ENCODE results near the gene PTPRB.

The PTPRB gene

DNA sequence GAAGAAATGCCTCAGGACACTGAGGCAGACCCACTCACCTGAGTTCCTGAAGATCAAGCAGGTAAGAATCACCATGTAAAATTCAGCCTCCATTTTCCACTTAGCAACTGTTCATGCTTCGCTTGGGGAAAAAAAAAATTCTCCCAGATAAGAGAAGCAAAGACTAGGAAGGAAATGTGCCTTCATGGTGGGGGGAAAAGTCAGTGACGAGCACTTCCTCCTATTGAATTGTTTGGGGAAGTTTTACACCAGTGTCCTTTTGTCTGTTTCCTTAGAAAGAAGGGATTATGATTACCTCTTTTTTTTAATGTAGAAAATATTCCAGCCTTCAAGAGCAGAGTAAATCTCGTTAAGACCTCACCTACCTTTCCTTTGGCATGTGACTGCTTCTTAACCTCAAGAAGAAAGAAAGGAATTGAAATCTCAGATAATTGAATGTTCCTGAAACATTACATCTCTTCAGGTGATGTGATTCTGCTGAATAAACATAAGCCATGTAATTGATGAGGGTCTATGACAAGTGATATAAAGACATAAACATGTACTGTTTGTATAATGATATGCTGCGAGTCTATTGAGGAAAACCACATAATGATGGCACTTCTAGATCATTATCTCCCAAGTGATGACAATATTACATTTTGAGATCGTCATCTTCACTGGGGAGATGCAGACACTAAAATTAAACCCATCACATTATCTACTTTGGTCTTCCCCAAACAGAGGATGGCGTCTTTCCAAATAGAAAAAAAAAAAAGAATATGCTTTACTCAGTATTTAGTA lies at the start of gene PTPRB:
TSS of gene PTPRB (minus strand) at position 127 of the 783 bp plus-strand sequence. CDS start at position 93, 34 bp downstream.
- DNase-seq (ENCODE audit: low spot score) = no peak

DNA sequence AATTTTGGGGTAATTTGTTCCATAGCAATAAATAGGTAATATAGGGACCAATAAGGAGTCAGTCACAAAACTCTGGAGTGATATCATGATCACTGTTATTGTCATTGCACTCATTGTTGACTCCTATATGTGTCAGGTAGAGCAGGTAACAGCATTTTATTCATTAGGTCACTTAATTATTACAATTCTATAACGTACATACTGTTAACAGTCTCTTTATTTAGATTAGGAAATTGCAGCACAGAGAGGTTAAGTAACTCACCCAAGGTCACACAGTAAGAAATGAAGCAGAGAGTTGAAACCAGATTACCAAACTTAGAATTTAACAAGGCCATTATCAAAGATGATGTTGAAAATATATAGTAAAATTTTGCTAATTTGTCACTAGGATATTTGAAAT lies 49.7 kb upstream of the PTPRB start:
- DNase-seq (ENCODE audit: low spot score) = no peak

DNA sequence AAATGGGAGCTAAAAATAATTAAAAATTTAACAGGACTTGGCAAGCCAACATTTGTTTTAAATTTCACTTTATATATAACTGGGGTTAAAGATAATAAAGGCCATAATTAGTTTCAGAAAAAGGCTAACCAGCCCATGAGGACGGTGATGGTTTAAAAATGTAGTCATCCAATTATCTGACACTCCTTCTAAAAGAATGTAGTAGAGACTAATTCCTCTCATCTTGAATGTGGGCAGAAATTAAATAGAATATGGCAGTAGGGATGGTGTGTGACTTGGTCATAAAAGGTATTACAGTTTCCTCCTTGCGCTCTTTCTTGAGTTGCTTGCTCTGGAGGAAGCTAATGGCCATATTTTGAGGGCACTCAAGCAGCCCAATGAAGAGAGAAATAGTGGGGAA lies 49.1 kb upstream of the PTPRB start:
- DNase-seq (ENCODE audit: low spot score) = no peak

DNA sequence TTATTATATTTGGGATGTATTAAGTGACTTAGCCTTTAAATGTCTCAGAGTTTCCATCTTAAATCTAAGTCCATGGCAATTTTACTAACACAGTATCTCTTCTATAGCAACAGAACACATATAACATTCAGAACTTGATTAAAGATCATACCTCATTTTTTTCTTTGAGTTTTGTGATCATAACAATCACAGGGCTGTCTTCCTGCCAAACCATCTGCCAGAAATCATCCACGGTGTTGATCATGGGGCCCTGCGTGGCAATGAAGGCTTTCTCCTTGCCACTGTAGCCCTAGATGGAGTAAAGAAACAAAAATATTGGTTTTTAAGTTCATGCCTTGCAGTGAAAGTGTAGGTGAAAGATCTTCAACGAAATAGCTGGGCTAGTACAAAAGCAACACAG lies 46.7 kb upstream of the PTPRB start:
- DNase-seq (ENCODE audit: low spot score) = no peak

DNA sequence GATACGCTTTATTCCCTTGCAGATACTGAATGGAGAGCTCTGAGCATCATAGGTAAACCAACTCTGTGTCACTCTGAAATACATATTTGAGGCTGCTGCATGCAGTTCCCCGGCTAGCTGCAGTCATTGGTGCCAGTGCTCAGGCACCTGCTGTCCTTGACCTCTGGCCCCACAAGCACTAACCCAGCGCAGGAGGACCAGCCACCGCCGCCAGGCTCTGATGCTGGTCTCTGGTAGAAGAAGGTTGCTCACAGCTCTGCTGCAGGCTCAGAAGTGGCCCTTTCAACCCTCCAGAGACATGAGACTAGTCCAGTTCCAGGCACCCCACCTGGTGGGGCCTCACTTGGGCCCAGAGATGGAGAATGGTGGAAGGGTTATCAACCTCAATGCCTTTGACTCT lies 34.5 kb upstream of the PTPRB start:
- DNase-seq (ENCODE audit: low spot score) = no peak

DNA sequence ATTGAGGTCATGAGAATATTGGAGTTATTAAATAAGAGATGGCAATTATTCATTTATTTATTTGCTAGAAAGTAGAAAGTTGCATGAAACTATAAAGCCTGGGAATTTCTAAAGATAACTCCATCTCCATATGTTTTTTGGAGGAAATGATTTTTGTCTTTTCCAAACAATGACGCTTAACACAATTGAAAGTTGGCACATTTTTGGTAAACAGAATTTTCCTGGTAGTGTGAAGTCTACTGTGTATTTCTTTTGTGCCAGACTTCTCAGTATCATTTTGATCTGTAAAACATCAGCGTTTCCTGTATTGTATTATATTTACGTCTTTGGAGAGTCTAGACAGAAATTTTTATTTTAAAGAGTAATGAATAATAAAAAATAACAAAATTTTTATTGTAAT lies 33.7 kb upstream of the PTPRB start:
- no peak for DNase-seq (ENCODE audit: low spot score)

DNA sequence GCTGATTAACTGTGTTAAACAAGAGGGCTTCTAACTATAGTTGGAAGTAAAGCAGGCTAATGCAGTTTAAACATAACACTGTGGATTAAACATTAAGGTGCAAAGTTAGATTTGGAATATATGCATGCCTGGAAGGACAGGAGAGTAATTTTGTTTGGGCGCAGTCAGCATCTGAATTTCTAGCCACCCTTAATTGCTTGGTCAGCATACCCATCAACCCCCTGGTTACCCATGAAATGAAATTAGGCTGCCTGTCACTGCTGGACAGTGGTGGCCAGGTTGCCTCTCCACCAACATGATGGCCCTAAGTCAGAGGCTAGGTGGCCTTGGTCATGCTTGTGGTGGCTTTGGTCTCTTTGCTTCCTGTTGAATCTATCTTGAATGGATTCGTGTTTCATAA lies 30.0 kb upstream of the PTPRB start:
- DNase-seq (ENCODE audit: low spot score) = no peak

DNA sequence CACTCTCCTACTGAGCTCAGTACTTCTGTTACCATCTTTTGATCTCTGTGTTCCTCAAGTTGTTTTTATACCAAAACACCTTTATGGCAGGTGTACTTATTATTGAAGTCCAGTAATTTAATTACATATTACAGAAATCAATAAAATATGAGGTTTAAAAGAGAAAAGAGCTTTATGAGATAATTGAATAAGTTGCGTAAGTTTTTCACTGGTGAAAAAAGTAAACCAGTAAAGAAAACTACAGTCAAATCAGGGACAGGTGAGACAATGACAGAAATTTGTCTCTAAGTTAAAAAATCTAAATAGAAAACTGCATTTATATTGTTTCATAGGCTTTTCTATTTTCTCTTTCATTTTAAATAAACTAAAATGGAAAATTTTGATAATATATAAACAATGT lies 29.1 kb upstream of the PTPRB start:
- no peak for DNase-seq (ENCODE audit: low spot score)

DNA sequence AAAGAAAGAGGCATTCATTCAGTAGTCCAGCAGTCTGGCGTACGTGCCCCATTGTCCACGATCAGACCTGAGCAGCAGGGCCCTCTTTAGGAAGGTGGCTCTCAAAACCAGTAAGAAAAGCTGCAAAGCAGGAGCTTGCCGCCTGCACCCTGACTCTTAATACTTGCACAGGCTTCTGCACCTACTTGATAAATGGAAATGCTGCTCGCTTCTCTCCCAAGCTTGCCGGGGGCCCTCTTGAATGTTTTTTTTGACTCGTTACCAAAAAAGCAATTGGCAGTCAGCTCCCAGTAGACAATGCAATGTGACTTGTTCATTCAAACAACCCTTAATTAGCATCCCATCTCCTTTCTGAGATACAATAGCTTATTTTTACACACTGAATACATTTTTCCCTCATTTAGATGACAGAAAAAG lies 27.2 kb upstream of the PTPRB start:
- DNase-seq (ENCODE audit: low spot score) = no peak

DNA sequence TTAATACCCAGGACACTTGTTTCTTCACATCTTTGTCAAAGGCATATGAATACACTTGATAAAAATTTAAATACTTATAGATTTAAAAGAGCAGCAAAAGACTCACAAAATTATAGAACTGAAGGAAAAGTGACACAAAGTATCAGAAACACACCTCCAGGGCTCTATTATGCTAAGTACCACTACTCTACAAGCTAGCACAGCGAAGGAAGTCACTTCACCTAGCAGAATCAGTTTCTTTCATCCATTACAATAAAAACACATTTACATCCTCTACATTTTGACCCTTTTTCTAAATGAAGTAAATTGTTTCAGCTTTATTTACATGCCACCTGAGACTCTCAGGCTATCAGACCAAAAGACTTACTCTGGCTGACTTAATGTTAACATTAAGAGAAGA lies 26.6 kb upstream of the PTPRB start:
- DNase-seq (ENCODE audit: low spot score) = no peak

DNA sequence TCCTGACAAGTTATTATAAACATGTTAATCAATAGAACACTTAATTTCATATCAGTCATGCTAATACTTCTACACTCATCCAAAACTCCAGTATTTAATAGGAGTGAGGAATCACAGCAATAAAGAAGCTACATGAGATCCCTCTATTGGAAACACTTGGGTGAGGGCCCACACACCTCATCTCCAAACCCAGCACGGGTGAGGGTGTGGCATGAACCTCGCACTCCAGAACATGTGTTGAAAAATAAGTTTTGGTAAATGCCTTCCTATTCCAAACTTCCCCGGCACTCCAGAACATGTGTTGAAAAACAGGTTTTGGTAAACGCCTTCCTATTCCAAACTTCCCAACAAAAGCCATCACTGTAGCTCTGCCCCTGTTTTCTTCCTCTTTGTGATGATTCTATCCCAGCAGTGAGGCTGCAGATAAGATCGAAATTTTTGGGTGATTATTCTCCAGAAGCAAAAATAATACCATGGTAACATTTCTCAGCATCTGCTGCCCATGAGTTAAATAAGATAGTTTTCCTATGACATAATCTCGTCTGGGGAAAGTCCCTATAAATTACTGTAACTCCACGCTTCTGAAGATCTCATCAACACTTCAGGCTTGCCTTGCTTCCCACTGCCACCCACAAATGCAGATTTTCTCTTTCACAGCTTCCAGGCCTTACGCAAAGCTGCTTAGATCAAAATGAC lies 24.4 kb upstream of the PTPRB start:
- no peak for DNase-seq (ENCODE audit: low spot score)

DNA sequence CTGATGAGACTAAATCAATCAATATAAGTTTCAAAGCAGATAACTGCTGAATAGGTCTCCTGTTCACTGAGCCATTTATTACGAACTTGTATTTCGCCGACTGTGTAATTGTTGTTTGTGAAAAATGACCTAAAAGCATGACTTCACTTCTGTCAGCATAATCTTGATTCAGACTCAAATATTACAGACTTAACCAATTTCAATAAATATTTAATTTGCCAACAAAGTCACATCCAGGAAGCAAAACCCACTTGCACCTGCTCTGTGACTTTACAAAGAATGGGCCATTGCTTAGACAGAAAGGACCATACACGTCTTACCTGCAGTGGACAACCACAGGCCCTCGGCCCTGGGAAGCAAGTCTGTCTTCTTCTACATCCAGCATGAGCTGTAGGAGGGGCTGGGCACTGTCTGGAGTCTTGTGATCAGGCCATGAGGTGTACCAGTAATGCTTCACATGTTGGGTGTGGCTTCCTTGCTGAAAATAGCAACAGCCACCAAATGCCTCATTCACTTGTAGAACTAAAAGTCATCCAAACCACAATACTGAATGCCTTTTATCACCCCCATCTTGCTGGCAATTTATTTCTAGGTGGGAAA lies 23.5 kb upstream of the PTPRB start:
- peak; percentile 5 for DNase-seq (ENCODE audit: low spot score)

DNA sequence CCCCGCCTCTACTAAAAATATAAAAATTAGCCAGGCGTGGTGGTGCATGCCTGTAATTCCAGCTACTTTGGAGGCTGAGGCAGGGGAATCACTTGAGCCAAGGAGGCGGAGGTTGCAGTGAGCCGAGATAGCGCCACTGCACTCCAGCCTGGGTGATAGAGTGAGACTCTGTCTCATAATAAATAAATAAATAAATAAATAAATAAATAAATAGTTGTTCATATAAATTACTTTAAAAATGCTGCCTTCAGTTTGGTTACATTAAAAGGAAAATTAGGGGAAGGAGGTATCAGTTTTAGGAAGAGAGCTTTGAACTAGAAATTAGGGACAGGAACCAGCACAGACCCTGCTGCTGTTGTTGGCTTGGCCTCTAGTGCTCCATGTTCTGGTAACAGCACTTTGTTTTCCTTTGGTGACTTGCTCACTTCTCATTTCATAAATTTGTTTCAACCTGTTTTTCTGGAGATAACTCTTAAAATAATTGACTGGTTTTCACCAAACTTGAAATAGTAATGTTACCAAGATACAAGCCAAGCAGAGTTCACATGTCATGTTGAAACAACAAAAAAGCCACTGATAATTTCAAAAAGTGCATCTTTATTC lies 22.9 kb upstream of the PTPRB start:
- DNase-seq (ENCODE audit: low spot score) = no peak

DNA sequence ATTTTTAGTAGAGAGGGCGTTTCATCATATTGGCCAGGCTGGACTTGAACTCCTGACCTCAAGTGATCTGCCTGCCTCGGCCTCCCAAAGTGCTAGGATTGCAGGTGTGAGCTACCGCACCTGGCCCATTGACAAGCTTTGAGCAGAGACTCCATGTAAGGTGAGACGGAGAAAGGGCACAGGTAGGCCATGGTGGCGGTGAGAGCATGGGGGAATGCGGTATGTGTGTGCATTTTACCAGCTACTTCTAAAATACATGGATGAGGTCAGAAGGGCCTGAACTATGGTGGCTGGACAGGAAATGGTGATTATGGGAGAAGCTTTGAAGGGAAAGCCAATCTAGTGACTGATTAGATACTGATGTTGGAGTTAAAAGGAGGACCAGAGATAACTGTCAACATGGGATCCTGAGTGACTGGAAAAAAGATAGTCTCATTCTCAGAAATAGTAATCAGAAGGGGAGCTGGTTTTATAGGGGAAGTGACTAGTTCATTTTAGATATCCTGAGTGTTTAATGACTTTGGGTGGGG lies 21.9 kb upstream of the PTPRB start:
- no peak for DNase-seq (ENCODE audit: low spot score)

DNA sequence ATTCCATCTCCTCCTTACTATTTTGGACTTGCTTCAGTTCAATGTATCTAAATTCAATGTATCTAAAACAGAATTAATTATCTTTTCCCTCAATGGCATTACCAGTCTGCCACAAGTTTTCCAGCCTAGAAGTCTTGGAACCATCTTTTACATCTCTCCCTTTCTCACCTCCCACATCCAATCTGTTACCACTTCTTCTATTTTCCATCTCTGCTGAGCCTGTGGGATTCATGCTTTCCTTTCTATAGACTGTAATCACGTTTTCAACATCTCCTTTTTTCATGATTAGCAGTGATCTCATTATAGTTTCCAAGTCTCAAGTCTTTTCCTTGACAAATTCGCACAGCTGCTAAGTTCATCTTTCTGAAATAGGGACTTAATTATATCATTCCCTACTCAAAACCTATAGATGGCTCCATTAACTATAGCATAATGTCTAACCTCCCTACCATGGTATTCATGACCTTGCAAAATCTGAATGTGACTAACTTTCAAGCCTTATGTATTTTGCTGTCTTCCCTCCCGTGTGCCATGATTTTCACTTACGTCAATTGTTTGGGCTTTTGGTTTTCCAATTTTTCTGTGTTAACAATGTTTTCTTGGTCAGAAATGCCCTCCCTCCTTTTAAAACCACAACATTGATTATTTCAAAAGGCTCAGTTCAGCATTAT lies 20.5 kb upstream of the PTPRB start:
- no peak for DNase-seq (ENCODE audit: low spot score)

DNA sequence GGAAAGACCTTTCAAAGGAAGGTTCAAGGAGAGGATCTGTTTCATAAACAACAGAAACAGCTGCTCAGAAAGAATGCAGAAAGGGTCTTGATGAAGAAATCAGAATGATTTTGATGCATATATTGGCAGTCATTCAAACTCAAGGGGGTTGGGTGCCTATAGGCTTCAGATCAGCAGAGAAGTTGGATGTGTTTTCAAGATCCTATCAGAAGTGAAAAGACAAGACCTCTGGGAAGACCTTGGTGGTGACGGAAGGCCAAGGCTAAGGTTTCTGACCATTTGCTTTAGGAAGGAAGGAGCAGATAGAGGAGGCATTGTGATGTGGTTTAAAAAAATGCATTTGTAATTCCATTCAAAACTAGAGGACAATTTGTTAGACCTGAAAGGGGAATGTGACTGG lies 15.2 kb upstream of the PTPRB start:
- no peak for DNase-seq (ENCODE audit: low spot score)

DNA sequence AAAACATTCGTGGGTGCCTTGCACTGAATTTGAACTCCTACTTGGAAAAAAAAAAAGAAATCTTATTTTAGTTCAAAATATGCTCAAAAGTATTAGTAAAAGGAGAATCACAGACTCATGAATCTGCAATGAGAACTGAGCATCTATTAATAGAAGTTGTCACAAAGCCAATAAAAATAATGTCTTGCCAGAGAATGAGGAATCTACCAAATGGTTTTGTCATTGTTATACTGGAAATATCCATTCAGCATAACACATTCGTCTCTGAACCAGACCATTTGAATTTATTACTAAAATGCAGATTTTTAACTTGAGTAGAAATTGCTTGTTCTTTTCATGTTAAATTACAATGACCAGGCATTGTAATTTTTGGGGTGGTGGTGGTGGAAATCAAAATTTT lies 11.6 kb upstream of the PTPRB start:
- DNase-seq (ENCODE audit: low spot score) = no peak

DNA sequence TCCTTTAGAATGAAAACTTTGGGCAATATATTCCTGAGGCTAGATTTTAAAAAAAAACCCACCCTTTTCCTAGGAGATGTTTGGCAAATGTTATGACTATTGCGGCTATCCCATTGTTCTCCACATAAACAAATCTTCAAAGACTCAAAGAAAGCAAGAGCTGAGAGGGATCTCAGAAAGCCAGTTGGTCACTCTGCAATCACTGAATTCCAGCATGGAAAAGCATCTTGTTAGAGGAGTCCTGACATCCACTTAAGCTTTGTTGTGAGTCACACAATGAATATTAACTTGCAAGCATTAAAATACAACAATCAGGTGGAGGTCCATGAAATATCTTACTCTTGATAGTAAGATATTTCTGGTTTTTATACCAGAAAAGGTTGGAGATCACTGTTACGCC lies 11.0 kb upstream of the PTPRB start:
- no peak for DNase-seq (ENCODE audit: low spot score)

DNA sequence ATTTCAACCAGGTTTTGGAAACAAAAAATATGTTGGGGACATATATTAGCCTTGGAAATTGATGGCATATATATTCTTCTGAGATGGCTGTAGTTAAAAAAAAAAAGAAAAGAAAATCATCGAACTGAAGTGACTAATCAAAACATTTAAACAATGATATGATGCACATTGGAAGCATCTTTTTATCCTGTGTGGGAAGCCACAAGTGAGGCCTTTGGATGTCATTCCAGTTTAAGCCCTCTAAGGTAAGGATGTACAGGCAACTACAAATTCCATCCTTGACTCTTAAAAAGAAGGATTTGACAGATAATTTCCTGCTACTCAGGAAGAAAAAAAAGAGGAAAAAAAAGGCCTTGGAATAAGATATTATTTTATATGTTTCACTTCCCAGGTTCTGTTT lies 9.6 kb upstream of the PTPRB start:
- no peak for DNase-seq (ENCODE audit: low spot score)

DNA sequence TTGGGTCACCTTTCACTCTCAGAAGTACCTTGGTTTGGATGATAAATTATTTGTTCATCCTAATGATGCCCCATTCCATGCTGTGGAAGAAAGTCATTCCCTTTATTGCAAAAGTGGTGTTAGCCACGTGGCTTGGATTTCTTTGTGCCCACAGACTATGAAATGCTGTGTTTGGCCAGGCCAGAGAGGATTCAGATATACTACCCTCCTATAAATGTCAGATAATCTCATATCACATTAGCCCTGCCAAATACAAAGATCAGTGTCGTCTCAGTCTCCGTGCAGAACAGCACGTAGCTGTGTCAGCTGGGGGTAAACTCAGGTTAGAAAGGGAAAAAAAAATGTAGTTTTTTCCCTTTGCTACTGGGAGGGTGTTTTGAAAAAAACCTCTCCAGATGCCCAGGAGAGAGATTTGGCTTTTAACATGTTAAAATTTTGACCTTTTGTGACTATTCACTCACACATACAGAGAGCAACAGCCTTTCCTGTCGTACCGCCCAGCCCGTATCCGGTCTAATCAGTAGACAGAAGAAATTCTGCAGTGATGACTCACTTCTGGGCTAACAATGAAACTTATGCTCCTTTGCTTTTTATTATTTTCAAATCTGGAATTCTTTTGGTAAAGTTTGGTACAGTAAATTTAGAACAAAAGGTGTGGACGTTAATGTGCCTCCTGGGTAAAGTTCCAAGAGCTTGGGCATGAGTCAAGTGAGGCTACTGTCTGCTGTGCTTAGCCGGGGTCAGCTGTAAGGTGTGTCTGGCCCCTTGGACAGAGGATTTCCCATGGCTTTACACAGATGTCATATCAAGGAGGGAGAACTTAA lies 8.5 kb upstream of the PTPRB start:
- DNase-seq (ENCODE audit: low spot score) = peak; percentile 12

DNA sequence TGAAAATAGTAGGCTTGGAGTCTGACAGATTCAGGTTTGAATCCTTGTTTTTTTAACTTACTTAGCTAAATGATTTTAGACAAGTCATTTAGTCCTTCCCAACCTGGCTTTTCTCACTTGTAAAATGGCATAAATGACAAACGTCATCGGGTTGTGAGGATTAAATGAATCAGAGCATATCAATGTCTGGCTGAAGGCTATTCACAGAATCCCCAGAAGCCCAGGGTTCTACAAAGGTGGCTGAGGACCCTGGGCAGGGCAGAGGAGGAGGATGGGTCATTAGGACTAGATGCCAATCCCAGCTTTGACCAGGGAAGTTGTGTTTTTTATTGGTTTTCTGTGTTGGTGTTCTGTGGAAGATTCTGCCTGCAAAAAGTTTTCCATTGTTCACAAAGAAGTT lies 7.6 kb upstream of the PTPRB start:
- no peak for DNase-seq (ENCODE audit: low spot score)

Data from CD4-positive, alpha-beta T cell treated with Interleukin-2 at 100 ng/mL for 4 hours (primary cell).